HG03064 (cell line): ENCODE results near the gene TMEM98.
"Not testable (repeated sequence)": the region's sequence is repeated elsewhere in the genome, so short reads cannot be mapped to it uniquely, and the experiment has no call there.

Experiments
- ATAC-seq: cut with Tn5 transposase; IDR thresholded peaks from one replicate; pipeline ENCODE4 v1.9.1; 2021; ENCODE audit warnings: low read depth; ENCODE audit not compliant: unreplicated experiment

TMEM98 gene

GRCh38 chr17:32914181-32914580 lies 13.8 kb upstream of the TMEM98 start:
- no peak for ATAC-seq

- no peak for ATAC-seq
These were observed 12.7 kb upstream of the TMEM98 start for GRCh38 chr17:32915245-32915644.

GRCh38 chr17:32916134-32916533 lies 11.8 kb upstream of the TMEM98 start:
- ATAC-seq: no peak

- ATAC-seq: no peak
These were observed 10.9 kb upstream of the TMEM98 start for GRCh38 chr17:32917081-32917480.

GRCh38 chr17:32917842-32918241 lies 10.1 kb upstream of the TMEM98 start:
- no peak for ATAC-seq

- ATAC-seq: not testable (repeated sequence)
These were observed 8.1 kb upstream of the TMEM98 start for GRCh38 chr17:32919876-32920275.

GRCh38 chr17:32920293-32920692 lies 7.7 kb upstream of the TMEM98 start:
- no peak for ATAC-seq

GRCh38 chr17:32921017-32921416 lies 6.9 kb upstream of the TMEM98 start:
- no peak for ATAC-seq

GRCh38 chr17:32923905-32924304 lies 4.0 kb upstream of the TMEM98 start:
- not testable (repeated sequence) for ATAC-seq

- no peak for ATAC-seq
These were observed 1.8 kb upstream of the TMEM98 start for GRCh38 chr17:32926183-32926582.

GRCh38 chr17:32926789-32927188 lies 1.2 kb upstream of the TMEM98 start:
- ATAC-seq: not testable (repeated sequence)

- ATAC-seq: no peak
These were observed 691 bp upstream of the TMEM98 start for GRCh38 chr17:32927201-32927723.

- no peak for ATAC-seq
These were observed 908 bp downstream of the TMEM98 start for GRCh38 chr17:32928586-32929535.

GRCh38 chr17:32929588-32929987 lies 1.6 kb downstream of the TMEM98 start:
- no peak for ATAC-seq

- no peak for ATAC-seq
These were observed 2.6 kb downstream of the TMEM98 start for GRCh38 chr17:32930512-32930911.

GRCh38 chr17:32931686-32932085 lies 3.7 kb downstream of the TMEM98 start:
- no peak for ATAC-seq

- ATAC-seq: no peak
These were observed 5.9 kb downstream of the TMEM98 start for GRCh38 chr17:32933881-32934280.

GRCh38 chr17:32935726-32936125 lies 7.8 kb downstream of the TMEM98 start:
- ATAC-seq: no peak

GRCh38 chr17:32936186-32936893 lies 8.4 kb downstream of the TMEM98 start:
- ATAC-seq: no peak

- ATAC-seq: no peak
These were observed 9.0 kb downstream of the TMEM98 start for GRCh38 chr17:32936894-32937500.
